ENCODE results near the gene PCDH12. TPM values are rescaled to one million over a fixed set of nuclear protein-coding genes. Genes with fewer than 3 reads are reported as not detected.

The PCDH12 gene
- total RNA-seq, 1 experiment from 2014 or later, result 0.02 TPM

Other genes with a start within 250 kb of the PCDH12 start
- 24.2 TPM for gene PCDH1, start 79.8 kb downstream of the PCDH12 start, total RNA-seq (2021; ENCODE audit: unreplicated experiment)
- 74.1 TPM for gene DELE1, start 34.3 kb downstream of the PCDH12 start, total RNA-seq (2021; ENCODE audit: unreplicated experiment)
- 37.5 TPM for gene RNF14, start 10.9 kb upstream of the PCDH12 start, total RNA-seq (2021; ENCODE audit: unreplicated experiment)
- 45.6 TPM for gene GNPDA1, start 54.8 kb upstream of the PCDH12 start, total RNA-seq (2021; ENCODE audit: unreplicated experiment)
- 37.8 TPM for gene NDFIP1, start 150.6 kb upstream of the PCDH12 start, total RNA-seq (2021; ENCODE audit: unreplicated experiment)

All from HCT116 (cell line).